Measurements from ENCODE around the gene ADAMTS14.
"Not testable (repeated sequence)": the region's sequence is repeated elsewhere in the genome, so short reads cannot be mapped to it uniquely, and the experiment has no call there.

ADAMTS14 gene

GRCh38 chr10:70650104-70650503 lies 22.2 kb upstream of the ADAMTS14 start:
- TF ChIP-seq GATA1 (IDR thresholded peaks at IDR 0.05; ENCODE audit: low read depth, low read length) (no peak), POLR2A (IDR thresholded peaks at IDR 0.05; ENCODE audit: low read length) (no peak)
- DNase-seq = no peak

- no peak for DNase-seq
- no peak for TF ChIP-seq POLR2A (IDR thresholded peaks at IDR 0.05; ENCODE audit: low read length)
- no peak for TF ChIP-seq GATA1 (IDR thresholded peaks at IDR 0.05; ENCODE audit: low read depth, low read length)
These were observed 21.6 kb upstream of the ADAMTS14 start for GRCh38 chr10:70650718-70651117.

- DNase-seq = peak; percentile 48 to 61
These were observed 20.6 kb upstream of the ADAMTS14 start for GRCh38 chr10:70651661-70652060.

GRCh38 chr10:70652761-70653657 lies 19.3 kb upstream of the ADAMTS14 start:
- no peak for TF ChIP-seq POLR2A (IDR thresholded peaks at IDR 0.05; ENCODE audit: low read length)
- TF ChIP-seq GATA1 (IDR thresholded peaks at IDR 0.05; ENCODE audit: low read depth, low read length) = no peak
- no peak for DNase-seq

More at GRCh38 chr10:70651661-70652060, 20.6 kb upstream of the ADAMTS14 start:
- no peak for TF ChIP-seq GATA1 (IDR thresholded peaks at IDR 0.05; ENCODE audit: low read depth, low read length)
- TF ChIP-seq POLR2A (IDR thresholded peaks at IDR 0.05; ENCODE audit: low read length) = no peak

- TF ChIP-seq GATA1 (IDR thresholded peaks at IDR 0.05; ENCODE audit: low read depth, low read length) = no peak
- no peak for TF ChIP-seq POLR2A (IDR thresholded peaks at IDR 0.05; ENCODE audit: low read length)
These were observed 17.0 kb upstream of the ADAMTS14 start for GRCh38 chr10:70655316-70655715.

GRCh38 chr10:70656489-70656888 lies 15.8 kb upstream of the ADAMTS14 start:
- TF ChIP-seq POLR2A (IDR thresholded peaks at IDR 0.05; ENCODE audit: low read length) (no peak), GATA1 (IDR thresholded peaks at IDR 0.05; ENCODE audit: low read depth, low read length) (no peak)
- DNase-seq = no peak

More at GRCh38 chr10:70655316-70655715, 17.0 kb upstream of the ADAMTS14 start:
- DNase-seq = no peak

GRCh38 chr10:70657041-70657440 lies 15.3 kb upstream of the ADAMTS14 start:
- TF ChIP-seq POLR2A (IDR thresholded peaks at IDR 0.05; ENCODE audit: low read length) (no peak), GATA1 (IDR thresholded peaks at IDR 0.05; ENCODE audit: low read depth, low read length) (no peak)
- no peak for DNase-seq

GRCh38 chr10:70658582-70659136 lies 13.6 kb upstream of the ADAMTS14 start:
- no peak for TF ChIP-seq POLR2A (IDR thresholded peaks at IDR 0.05; ENCODE audit: low read length)
- TF ChIP-seq GATA1 (IDR thresholded peaks at IDR 0.05; ENCODE audit: low read depth, low read length) = no peak
- no peak for DNase-seq

- TF ChIP-seq POLR2A (IDR thresholded peaks at IDR 0.05; ENCODE audit: low read length) (no peak), GATA1 (IDR thresholded peaks at IDR 0.05; ENCODE audit: low read depth, low read length) (no peak)
- DNase-seq = no peak
These were observed 13.0 kb upstream of the ADAMTS14 start for GRCh38 chr10:70659306-70659705.

- no peak for TF ChIP-seq POLR2A (IDR thresholded peaks at IDR 0.05; ENCODE audit: low read length)
- no peak for TF ChIP-seq GATA1 (IDR thresholded peaks at IDR 0.05; ENCODE audit: low read depth, low read length)
- no peak for DNase-seq
These were observed 11.6 kb upstream of the ADAMTS14 start for GRCh38 chr10:70660722-70661121.

GRCh38 chr10:70661623-70662361 lies 10.5 kb upstream of the ADAMTS14 start:
- TF ChIP-seq GATA1 (IDR thresholded peaks at IDR 0.05; ENCODE audit: low read depth, low read length) = no peak
- TF ChIP-seq POLR2A (IDR thresholded peaks at IDR 0.05; ENCODE audit: low read length) = no peak
- no peak for DNase-seq

- DNase-seq = no peak
- TF ChIP-seq GATA1 (IDR thresholded peaks at IDR 0.05; ENCODE audit: low read depth, low read length) (no peak), POLR2A (IDR thresholded peaks at IDR 0.05; ENCODE audit: low read length) (no peak)
These were observed 9.7 kb upstream of the ADAMTS14 start for GRCh38 chr10:70662362-70663220.

GRCh38 chr10:70663458-70664409 lies 8.6 kb upstream of the ADAMTS14 start:
- not testable (repeated sequence) for DNase-seq

Data from erythroblast (primary cell).